ENCODE measurements around the gene CASTOR2.
"Not testable (repeated sequence)": the region's sequence is repeated elsewhere in the genome, so short reads cannot be mapped to it uniquely, and the experiment has no call there.

CASTOR2 gene

DNA sequence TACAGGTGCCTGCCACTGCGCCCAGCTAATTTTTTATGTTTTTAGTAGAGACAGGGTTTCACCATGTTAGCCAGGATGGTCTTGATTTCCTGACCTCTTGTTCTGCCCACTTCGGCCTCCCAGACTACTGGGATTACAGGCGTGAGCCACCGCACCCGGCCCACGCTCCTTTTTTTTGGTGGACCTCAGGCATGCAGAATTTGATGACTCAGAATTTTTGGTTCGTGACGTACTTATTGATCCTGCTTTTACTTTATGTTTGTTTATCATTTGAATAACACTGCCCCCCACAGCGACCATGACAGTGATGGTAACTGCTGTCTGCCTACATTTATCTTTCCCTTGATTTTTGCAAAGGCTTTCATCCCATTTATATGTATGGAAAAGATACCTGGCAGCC, 23.9 kb downstream of the CASTOR2 start:
- in situ Hi-C loops (cut with MboI; ENCODE audit: low pct_unique_long_range_greater_than_20kb, low sequenced_read_pairs); DNase-seq: not testable (repeated sequence)

DNA sequence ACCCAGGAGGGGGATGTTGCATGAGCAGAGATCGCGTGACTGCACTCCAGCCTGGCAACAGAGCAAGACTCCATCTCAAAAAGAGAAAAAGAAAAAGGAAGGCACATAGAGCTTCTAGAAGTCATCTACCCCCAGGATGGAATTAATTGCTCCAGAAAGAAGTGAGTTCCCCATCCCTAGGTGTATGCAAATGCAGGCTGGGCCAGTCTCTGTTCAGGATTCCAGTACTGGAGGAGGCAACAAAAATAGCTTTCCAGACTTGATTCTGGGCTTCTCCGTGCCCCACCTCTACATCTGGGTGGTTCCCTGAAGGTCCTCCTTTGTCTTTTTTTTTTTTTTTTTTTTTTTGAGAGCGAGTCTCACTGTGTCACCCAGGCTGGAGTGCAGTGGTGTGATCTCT, 28.6 kb downstream of the CASTOR2 start:
- DNase-seq: no peak
- in situ Hi-C loops (cut with MboI; ENCODE audit: low pct_unique_long_range_greater_than_20kb, low sequenced_read_pairs): no loop called here

- DNase-seq; in situ Hi-C loops (cut with MboI; ENCODE audit: low pct_unique_long_range_greater_than_20kb, low sequenced_read_pairs): not testable (repeated sequence)
Measured at GRCh38 chr7:74994869-74995543, 30.5 kb downstream of the CASTOR2 start.

DNA sequence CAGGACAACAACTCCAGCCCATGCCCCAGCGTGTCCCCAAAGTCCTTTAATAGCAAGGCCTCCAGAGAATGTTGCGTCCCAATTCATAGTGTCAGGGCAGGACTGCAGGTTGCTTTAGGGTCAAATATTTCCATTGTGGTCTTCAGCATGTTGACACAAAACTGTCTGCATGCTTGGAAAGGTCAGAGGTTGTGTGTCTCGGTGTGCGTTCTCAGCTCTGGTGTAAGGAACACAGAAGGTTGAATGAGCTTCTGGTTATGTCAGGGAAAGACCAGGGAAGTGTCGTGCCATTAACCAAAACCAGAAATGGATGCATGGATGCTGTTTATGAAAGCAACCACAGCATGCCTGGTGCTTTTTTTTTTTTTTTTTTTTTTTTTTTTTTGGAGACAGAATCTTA, 31.9 kb downstream of the CASTOR2 start:
- in situ Hi-C loops (cut with MboI; ENCODE audit: low pct_unique_long_range_greater_than_20kb, low sequenced_read_pairs); DNase-seq: not testable (repeated sequence)

- DNase-seq; in situ Hi-C loops (cut with MboI; ENCODE audit: low pct_unique_long_range_greater_than_20kb, low sequenced_read_pairs): not testable (repeated sequence)
Measured at GRCh38 chr7:74997811-74998210, 33.3 kb downstream of the CASTOR2 start.

- DNase-seq; in situ Hi-C loops (cut with MboI; ENCODE audit: low pct_unique_long_range_greater_than_20kb, low sequenced_read_pairs): not testable (repeated sequence)
Measured at GRCh38 chr7:75001356-75001755, 36.9 kb downstream of the CASTOR2 start.

DNA sequence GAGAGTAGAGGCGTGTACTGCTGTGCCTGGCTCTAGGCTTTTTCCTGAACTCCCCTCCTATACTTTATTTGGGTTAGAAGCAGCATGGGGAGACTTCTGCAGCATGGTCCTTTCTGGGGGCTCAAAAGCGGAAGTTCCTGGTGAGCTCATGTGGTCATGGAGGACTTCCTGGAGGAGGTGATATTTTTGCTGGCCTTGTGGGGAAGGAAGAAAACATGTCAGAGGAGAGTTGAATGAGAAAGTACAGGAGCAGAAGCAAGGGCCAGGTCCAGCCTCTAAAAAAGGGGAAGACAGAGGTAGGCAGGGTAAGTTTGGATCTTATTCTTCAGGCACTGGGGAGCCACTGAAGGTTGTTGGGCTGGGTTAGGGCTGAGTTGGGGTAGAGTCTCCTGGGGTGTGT, 45.5 kb downstream of the CASTOR2 start:
- DNase-seq: peak; percentile 67
- in situ Hi-C loops (cut with MboI; ENCODE audit: low pct_unique_long_range_greater_than_20kb, low sequenced_read_pairs): no loop called here

DNA sequence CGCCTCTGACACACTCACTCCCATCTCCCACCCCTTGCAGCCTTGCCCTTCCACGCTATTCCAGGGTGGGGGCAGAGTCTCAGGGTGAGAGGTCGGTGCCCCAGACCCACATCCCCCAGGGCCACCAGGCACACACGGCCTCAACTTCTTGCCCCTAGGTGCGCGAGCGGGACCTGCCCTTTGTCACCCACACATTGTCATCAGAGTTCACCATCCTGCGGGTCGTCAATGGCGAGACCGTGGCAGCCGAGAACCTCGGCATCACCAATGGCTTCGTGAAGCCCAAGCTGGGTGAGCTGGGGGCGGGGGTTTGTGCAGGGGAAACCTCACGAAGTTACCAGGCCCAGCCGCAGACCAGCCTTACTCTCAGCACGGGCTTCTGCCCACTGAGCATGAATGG, 53.3 kb downstream of the CASTOR2 start:
- no peak for DNase-seq
- in situ Hi-C loops (cut with MboI; ENCODE audit: low pct_unique_long_range_greater_than_20kb, low sequenced_read_pairs): no loop called here

DNA sequence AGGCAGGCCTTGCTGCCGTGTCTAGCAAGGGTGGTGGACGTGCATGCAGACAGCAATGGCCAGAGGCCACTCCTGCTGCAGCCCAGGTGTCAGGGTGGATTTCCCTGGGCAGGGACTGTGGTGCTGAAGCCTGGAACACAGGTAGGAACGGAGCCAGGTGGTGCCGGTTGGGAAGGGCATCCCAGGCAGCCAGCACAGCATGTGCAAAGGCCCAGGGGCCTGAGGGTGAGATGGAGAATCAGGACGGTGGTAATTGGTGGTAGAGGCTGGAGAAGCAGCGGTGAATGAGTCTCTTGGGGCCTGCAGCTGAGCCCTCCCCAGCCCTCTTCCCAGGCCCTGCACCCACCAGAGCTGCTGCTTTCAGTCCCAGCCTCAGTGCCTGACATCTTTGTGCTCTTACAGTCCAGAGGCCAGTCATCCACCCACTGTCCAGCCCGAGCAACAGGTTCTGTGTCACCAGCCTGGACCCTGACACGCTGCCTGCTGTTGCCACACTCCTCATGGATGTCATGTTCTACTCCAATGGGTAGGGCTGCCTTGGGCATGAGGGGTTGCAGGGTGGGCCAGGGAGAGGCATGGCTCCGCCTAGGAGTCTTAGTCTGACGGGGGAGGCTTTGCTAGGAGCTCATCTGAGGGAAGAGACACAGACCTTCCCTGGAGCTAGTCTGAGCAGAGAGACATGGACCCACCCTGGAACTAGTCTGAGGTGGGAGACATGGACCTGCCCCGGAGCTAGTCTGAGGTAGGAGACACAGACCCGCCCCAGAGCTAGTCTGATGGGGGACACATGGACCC, 54.3 kb downstream of the CASTOR2 start:
- in situ Hi-C loops (cut with MboI; ENCODE audit: low pct_unique_long_range_greater_than_20kb, low sequenced_read_pairs): no loop called here
- no peak for DNase-seq

- in situ Hi-C loops (cut with MboI; ENCODE audit: low pct_unique_long_range_greater_than_20kb, low sequenced_read_pairs): no loop called here
- DNase-seq: no peak
Measured at GRCh38 chr7:75019800-75020199, 55.3 kb downstream of the CASTOR2 start.

DNA sequence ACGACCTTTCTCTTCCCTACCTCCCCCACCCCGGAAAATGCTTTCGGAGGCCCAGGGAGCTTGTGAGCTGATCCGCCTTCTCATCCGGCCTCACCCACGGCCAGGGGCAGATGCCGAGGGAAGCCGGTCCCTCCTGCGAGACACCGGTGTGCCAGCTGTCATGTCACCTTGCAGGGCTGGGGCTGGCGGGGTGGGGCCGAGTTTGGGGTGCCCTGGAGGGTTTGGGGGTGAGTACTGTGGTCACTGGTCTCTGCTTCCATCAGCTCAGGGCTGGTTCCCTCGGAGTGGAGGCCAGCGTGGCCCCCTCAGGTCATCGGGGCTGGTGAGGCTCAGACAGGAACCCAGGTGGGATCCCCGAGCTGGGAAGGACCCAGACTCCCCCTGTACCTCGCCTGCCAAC, 60.4 kb downstream of the CASTOR2 start:
- no peak for DNase-seq
- in situ Hi-C loops (cut with MboI; ENCODE audit: low pct_unique_long_range_greater_than_20kb, low sequenced_read_pairs): no loop called here

GRCh38 chr7:75028299-75028698, 63.8 kb downstream of the CASTOR2 start:
- DNase-seq: no peak

DNA sequence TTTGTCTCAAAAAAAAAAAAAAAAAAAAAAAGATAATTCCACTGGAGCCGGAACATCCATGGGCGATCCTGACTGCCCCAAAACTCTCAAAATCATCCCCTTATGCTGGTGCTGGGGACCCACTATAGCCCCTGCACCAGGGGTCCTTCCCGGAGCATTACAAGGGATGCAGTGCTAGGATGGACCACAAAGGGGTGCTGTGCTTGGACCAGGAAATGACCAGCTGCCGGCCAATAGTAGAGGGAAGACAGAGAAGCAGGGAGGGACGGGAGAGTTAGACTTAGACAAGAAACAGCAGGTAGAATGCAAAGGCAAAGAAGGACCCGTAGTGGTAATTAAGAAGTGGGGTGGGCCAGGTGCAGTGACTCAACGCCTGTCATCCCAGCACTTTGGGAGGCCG, 68.6 kb downstream of the CASTOR2 start:
- in situ Hi-C loops (cut with MboI; ENCODE audit: low pct_unique_long_range_greater_than_20kb, low sequenced_read_pairs): no loop called here
- DNase-seq: no peak

More at GRCh38 chr7:75028299-75028698, 63.8 kb downstream of the CASTOR2 start:
- in situ Hi-C loops (cut with MboI; ENCODE audit: low pct_unique_long_range_greater_than_20kb, low sequenced_read_pairs): no loop called here

DNA sequence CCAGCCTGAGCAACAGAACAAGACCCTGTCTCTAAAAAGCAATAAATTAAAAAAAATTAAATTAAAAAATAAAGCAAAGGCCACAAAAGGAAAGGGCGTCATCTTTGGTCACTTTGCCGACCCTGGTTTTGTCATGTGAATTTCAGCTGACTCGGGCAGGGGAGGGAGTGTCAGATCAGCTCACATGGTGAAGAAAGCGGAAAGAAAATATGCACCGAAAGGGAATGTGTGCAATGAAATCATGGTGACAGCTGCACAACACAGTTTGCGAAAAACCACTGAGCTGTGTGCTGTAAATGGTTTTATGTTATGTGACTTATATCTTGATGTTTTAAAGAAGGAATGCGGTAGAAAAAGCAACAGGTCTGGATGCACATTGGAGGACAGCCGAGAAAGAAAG, 69.3 kb downstream of the CASTOR2 start:
- in situ Hi-C loops (cut with MboI; ENCODE audit: low pct_unique_long_range_greater_than_20kb, low sequenced_read_pairs): no loop called here

GRCh38 chr7:75038508-75038907, 74.0 kb downstream of the CASTOR2 start:
- no peak for DNase-seq
- in situ Hi-C loops (cut with MboI; ENCODE audit: low pct_unique_long_range_greater_than_20kb, low sequenced_read_pairs): no loop called here

More for the DNA sequence above, 69.3 kb downstream of the CASTOR2 start:
- no peak for DNase-seq

GRCh38 chr7:75039166-75039565, 74.7 kb downstream of the CASTOR2 start:
- in situ Hi-C loops (cut with MboI; ENCODE audit: low pct_unique_long_range_greater_than_20kb, low sequenced_read_pairs): no loop called here
- DNase-seq: no peak

DNA sequence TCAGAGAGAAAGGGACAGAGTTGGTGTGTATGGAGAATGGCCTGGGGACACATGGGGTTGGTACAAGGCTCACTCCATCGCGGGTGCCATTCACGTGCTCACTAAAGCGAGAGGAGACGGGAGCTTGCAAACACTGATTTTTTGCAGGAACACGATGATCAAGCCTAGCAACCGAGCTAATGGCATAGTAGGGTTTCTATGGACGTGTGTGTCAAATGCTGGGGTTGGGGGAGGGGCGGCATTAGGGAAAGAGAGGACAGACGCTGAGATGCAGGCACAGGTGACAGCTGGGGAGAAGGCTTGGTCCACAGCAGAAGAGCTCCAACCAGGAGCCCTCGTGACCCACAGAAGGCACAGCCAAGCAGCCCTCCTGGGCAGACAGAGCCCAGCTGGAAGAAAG, 75.2 kb downstream of the CASTOR2 start:
- in situ Hi-C loops (cut with MboI; ENCODE audit: low pct_unique_long_range_greater_than_20kb, low sequenced_read_pairs): no loop called here
- no peak for DNase-seq

- no peak for DNase-seq
- in situ Hi-C loops (cut with MboI; ENCODE audit: low pct_unique_long_range_greater_than_20kb, low sequenced_read_pairs): no loop called here
Measured at GRCh38 chr7:75040512-75040911, 76.0 kb downstream of the CASTOR2 start.

- in situ Hi-C loops (cut with MboI; ENCODE audit: low pct_unique_long_range_greater_than_20kb, low sequenced_read_pairs): no loop called here
- no peak for DNase-seq
Measured at GRCh38 chr7:75042286-75042685, 77.8 kb downstream of the CASTOR2 start.

DNA sequence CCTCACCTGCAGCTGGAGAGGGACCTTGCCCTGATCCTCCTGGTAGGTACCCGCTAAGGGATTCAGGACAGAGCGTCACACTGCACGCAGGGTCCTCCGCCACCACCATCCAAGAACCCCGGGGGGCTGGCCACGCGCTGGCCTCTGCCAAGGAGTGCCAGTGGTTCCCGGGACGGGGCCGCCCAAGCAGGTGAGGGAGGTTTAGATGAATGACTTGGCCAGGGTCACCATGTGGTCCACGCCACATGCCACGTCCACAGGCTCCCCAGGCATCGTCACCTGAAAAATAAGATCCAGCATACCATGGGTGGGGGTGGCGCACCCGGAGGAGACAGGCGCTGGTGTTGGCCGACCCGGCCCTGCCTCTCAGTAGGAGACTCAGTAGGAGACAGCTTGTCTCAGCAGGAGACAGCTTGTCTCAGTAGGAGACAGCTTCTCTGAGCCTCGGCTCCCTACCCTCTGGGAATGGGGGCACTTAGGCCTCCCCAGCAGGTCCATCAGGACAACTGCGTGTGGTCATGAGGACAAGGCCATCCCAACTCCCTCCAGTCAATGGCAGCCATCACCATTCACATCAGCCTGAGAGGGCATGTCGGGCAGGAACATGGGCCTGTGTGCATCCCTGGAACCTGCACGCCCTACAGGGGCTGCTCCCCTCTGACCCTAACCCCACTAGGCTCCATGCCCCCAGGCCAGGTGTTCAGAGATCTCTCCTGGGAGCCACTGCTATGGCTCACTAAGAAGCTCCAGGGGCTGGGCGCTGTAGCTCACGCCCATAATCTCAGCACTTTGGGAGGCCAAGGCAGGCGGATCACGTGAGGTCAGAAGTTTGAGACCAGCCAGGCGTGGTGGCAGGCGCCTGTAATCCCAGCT, 78.6 kb downstream of the CASTOR2 start:
- in situ Hi-C loops (cut with MboI; ENCODE audit: low pct_unique_long_range_greater_than_20kb, low sequenced_read_pairs): no loop called here
- DNase-seq: no peak
